GM19467 (cell line): ENCODE data around the gene TENM4.

Experiments used
- ATAC-seq: cut with Tn5 transposase; IDR thresholded peaks from one replicate; pipeline ENCODE4 v1.9.1; 2021; ENCODE audit warnings: mild to moderate bottlenecking, moderate library complexity; ENCODE audit not compliant: unreplicated experiment

TENM4 gene

DNA sequence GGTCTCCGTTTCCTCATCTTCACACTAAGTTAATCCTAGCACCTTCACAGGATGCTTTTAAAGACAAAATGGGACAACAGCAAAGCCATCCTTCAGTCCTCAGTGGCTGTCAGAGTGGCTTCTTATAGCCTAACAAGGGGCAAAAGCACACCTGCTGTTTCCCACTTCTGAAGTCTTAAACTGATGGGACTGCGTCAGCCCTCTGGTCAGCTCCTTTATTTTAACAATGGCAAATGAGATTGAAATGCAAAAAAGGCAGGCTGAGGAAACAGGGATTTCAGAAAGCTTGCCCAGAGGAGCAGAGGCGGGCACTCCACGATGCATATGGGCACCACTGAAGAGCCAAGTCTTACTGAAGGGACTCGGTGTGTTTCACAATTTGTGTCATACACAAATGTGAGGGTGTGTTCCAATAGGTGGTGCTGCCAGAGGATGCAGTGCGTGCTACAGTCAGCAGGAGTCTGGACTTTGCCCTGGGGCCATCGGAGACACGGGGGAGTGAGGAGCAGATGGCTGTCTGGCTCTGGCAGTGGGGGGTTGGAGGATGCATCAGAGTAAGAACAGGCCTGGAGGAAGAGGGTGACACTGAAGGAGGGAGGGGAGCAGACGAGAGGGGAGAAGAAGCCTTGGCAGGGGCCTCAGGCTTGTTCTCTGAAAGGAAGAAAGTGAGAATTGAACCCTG is 47.3 kb downstream of the TENM4 start:
- ATAC-seq = no peak

DNA sequence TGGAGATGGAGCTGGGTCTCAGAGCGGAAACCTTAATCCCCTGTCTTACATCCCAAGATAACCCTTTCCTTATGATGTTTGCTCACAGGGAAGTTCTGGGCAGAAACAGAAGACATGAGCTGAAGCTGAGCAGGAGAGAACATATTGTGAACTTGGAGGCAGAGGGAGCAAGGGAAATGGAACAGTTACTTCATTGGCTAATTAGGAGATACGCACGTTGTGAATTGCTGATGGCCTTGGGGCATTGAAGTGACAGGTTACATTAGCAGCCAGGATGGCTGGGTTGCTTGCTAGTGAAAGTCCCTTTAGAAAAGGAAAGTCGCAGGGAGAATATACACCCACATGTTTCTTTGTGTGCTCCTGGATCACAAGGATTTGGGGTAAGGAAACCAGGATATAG is 48.7 kb downstream of the TENM4 start:
- no peak for ATAC-seq

DNA sequence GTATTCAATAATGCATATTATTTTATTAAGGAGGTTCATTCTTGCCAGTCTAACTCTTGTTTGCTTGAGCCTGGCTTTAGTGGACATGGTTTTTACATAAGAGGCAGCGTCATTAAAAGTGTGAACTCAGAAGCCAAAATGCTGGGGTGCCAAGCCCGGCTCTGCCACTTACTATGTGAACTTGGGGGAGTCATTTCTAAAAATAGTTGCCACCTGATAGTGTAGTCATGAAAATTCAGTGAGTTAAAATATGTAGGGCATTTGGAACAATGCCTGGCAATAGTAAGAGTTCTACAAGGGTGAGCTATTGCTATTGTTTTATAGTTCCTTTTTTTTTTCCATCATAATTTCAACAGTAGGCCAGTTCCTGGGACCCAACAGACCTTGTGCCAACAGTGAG is 49.9 kb downstream of the TENM4 start:
- no peak for ATAC-seq

DNA sequence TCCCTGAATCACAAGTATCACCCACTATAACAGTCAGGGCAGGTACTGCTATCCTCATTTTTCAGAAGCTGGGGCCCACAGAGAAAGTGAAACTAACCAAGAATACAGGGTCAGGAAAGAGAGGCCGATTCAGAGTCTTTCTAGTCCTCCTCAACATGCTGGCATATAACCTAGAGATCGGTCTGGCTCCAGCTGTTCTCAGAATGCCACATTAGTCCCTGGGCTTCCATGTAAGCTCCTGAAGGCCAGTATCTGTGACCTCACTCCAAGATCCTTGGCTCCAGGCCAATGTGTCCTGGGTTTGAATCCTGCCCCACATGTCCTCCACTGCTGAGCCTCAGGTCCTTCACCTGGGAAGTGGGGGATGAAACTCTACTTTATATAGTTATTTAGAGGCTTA is 50.4 kb downstream of the TENM4 start:
- ATAC-seq = no peak

DNA sequence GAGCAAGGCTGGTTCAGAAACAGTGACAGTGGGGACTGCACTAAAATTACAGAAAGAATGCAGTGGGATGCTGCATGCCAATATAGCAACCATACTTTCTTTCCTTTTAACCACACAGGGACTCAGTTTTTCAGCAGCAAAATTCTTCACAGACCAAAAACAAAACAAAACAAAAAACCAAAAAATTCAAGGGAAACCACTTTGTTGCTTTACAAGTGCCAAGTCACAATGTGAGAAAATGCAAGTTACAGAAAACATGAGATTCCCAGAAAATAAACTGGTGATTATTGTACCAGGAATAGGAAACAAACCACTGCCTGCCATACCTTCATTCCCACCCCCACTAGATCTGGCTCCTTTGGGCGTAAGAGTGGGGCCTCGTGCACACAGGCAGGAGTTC is 52.6 kb downstream of the TENM4 start:
- no peak for ATAC-seq

DNA sequence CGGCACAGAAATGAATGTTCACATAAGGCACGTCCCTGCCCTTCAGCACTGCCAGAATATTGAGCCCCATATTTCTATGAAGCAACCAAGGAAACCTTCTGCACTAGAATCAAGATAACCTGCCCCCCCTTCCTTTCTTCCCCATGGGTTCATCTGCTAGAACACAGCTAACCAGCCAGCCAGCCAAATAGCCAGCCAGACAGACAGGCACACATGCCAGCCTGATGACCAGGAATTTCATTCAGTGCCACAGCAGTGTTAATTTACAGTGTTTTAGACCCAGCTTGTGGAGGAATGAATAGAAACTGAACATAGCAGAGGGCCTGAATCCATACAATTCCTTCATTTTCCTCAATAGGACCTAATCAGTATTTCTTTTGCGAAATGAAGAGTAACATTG is 57.0 kb downstream of the TENM4 start:
- ATAC-seq = no peak

DNA sequence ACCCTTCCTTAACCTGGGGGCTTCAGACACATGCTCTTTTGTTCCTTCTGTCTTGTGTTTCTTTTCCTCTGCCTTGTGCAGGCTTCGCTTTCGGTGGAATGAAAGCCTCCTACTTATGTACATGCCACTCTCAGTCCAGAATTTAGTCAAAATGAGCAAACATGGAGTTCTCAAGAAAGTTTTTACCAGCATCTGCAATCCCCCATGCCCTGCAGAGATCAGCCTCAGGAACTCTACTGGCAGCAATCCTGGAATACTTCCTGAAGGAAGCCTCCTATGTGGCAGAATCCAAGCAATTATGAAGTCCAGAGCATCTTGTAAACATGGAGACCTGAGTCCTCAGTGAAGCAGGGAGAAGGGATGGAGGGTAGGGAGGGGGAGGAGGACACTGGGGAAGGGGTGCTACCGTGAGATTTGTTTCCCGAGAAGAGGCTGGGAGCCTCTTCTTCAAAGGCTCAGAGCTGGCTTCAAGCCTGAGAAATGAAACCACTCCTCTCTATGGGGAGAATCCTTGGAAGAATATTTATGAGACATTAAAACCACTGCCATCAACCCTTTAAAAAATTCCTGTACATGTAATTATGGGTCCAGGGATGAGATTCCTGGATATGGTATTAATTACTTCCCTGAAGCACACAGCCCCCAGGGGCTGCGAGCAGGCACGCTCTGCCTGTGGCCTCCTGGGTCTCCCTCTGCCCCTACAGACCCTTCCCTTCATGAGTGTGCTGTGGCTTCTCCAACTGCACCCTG is 58.4 kb downstream of the TENM4 start:
- ATAC-seq = no peak

DNA sequence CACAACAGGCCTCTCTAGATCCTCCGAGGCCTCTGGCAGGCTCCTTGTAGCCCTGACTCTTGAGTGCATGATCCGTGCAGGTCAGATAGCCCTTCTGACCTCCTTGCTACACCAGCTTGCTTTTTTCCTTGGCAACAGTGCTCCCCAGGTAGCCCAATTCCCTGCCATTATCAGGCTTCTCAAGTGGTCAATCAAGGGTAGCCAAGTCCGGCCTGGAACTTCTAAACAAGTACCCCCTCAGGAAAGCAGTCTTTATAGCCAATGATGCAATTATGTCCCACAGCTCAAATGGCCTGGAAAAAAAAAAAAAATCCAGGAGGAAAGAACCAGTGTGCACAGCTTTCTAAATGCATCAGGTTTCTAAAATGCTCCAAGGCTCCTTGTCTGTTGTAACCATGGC is 59.8 kb downstream of the TENM4 start:
- ATAC-seq = no peak

DNA sequence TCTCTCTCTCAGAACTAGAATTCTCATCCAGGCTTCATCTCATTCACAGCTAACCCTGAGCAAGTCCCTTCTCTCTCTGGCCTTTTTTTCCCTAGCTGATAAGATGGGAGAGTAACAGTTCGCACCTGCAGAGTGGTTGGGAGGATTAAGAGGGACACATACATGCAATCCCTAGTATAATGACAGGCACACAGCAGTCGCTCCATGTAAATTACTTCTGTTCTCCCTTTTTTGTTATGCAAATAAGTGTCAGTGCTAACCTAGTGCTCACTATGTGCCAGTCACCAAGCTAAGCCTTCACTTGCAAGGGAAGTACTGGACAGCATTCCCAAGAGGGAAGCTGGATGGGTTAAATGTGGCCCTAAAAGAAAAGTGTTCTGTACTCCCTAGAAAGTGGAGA is 63.4 kb downstream of the TENM4 start:
- ATAC-seq = no peak

DNA sequence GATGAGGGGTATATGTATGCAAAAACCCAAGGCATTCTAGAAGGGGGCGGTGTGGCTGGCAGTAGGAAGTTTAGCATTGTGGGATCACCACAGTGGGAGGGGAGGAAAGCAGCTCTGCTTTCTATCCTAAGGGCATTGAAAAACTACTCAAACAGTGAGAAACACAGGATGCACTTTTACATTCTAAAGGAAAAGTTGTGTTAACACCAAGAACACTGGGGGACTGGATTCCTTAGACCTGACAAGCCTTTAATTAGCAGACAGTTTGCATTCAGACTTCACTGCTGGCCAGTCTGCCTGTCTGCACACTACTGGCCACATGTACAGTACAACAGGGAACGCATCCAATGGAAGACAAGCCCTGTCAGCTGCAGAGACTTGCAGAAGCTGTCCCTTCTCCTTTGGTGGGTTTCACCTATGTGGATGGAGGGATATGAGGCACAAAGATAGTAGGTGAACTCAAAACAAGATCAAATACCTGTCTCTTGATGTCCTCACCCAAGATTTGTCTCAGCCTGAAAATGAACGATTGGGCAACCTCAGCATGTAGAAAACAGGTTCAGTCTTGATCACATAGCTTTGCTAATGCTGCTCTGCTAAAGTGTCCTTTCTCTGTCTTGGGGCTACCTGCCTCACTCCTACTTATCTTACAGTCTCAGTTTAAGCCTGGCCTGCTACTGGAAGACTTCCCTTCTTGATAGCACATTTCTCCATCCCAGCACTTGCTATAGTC is 64.8 kb downstream of the TENM4 start:
- ATAC-seq = no peak

DNA sequence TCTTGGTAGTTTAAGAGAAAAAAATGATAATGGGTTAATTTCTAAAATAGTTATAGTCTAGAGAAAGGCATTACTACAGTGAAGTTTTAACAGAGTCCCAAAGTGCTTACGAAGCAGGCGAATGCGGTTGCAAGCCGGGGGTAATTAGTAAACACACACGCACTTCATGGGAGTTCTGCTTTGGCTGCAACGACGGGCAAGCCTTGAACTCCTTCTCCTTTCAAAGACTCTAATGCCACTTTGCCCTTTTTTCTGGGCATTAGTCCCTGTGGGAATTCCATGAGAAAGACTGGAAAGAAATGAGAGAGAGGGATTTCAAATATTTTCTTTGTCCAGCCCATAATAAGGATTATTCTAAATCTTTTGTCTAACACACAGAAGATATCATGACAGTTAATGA is 66.1 kb downstream of the TENM4 start:
- ATAC-seq = no peak

DNA sequence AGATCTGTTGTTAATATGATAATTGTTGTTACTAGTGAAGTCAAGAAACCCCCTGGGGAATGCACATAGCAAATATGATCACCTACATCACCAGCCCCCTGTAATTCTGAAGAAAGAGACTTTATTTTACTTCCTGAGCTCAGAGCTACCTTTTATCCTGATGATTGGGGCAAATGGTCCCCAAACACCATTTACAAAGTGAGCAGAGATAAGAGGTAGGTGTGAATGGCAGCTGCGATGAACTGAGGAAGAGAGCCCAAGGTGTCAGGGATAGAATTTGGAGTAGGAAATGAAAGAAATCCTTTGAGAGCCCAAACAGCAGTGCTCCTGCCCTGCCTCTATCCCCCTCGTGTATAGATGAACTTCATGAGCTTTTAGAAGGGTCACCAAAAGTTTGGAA is 69.1 kb downstream of the TENM4 start:
- no peak for ATAC-seq

DNA sequence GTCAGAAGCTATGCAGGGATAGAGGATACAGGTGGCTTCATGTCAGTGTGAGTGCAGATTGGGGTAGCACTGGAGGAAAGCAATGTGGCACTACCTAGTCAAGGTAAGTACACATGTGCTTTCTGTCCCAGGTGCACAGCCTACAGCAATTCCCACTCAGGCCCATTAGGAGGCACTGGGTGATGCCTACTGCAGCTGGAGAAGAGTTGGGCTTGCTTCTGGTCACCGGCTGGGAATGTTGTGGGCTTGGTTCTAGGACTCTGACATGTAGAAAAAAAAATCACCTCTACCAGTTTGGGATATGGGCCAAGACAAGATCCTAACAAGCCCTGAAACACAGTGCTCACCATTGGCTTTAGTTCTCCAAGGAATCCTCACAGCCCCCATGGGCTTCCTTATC is 69.7 kb downstream of the TENM4 start:
- no peak for ATAC-seq

DNA sequence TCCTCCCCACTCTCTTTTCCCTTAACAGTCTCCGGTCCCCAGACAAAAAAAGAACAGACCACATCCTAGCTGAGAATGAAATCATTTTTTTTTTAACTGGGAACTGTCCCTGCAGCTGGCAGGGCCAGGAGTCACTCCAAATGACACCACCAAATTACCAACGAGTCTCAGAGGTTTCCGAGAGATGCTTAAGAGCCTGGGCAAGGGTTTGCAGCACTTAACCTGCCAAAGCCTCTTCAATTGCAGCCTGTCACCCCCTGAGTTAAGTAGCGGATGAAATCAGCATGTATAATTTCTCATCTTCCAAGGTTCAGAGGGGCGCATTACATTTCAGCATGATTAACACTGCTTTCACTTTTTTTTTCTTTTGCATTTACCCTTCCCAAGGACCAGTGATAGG is 71.8 kb downstream of the TENM4 start:
- ATAC-seq = no peak

DNA sequence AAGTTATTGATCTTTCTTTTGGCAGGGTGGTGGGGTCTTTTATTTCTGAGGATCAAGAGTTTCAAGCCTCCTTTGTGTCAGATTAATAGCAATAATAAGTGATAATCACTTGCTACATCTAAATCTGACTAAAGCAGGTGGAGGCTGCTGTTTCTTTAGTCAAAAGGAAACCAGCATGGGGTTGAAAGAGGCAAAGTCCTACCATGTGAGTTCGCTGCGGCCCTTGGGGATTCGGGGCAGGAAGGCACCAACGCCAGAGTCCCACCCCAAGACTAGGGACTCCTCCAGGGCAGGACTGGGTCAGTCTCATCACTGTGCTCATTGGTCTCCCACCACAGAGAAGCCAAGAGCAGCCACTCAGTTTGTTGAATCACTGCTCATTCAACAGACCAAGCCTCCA is 73.0 kb downstream of the TENM4 start:
- ATAC-seq = no peak

DNA sequence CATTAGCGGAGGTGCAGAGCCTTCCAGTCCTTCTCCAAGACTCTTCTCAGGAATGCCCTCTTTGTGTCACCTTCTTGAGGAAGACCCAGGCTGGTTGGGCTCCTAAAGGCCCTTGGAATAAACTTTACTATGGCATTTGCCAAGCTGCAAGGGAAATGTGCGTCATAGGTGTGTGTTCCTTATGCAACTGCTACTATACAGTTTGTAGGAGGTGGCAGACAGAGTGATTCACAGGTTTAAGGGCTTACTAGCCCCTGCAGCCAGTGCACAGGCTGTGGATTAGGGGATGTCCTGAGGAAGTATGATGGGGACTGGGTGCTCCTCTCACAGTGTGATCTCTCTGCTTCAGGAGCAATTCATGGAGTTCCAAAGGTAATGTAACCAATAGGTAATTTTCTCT is 74.6 kb downstream of the TENM4 start:
- no peak for ATAC-seq

DNA sequence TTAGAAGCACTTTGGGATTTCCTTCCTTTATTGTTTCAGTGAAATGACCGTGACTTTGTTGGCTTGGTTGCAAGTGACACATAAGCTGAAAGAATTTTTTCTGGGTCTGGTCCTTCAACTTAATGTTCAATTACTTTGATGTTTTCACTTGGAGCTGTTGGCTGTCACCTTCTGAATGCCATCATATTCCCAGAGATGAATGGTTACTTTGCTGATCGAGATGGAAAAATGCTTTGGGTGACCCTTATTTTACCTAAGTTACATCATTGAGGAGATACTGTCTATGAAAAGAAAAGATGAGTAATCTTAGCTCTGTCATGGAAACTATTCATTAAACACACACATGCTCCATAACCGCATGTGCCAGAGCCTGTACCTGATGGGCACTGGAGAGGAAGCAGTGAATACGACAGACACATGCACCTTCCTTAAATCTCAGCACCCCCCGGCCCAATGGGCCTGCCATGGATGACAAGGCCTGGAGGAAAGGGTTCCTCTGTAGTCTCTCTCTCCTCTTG is 76.9 kb downstream of the TENM4 start:
- ATAC-seq = no peak

DNA sequence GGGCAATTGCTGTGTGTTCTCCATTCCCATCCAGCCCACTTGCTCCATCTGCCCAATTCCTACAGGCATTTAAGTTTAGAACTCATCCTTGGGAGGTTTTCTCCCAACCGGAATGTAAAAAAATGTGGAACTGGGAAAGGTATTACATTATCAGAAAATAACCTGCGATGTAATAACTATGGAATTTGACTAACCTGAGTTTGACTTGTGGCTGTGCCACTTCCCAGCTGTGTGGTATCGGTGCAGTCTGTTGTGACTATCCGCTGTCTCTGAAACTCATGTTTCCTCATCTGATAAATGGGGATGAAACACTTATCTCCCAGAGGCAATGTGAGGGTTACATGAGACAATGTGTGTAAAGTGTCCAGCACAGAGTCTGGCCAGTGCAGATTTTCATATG is 77.6 kb downstream of the TENM4 start:
- no peak for ATAC-seq

DNA sequence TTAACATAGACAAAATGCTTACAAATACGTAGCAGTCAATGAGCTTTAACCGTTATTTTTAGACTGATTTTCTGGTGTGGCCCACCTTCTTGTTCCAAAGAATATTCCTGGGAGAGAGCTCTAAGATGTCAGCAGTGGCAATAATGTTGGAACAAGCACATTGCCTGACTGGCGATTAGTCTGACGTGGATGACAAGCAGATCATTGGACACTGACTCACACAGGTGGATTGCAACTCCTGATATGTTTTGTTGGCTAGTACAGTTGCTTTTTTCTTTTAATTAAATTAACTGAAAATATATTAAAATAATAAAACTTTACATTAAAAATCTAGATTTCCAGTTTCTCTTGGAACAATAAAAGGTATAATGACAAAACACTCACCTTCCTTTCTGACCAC is 78.0 kb downstream of the TENM4 start:
- no peak for ATAC-seq

DNA sequence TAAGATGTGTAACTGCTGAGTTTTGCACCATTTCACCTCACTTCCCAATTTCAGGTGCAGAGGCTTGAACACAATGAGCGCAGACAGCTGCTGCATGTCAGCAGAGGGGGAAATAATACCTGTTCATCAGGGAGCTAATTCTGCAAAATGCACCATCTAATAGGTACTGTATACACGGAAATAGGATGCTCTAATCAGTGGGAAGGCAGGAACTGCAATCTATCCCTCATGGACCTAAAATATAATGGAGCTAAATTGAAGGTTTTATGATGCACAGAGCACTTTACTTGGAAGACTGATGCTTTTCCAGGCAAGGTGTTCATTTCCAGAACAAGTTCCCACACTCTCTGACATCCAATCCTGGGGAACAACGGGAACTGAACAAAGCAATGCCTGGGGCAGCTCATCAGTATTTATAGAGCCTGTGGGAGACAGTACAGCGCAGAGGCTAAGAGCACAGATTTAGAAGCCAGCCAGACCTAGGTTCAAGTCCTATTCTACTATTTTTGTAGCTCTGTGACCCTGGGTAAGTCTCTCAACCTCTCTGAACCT is 78.5 kb downstream of the TENM4 start:
- ATAC-seq = no peak

DNA sequence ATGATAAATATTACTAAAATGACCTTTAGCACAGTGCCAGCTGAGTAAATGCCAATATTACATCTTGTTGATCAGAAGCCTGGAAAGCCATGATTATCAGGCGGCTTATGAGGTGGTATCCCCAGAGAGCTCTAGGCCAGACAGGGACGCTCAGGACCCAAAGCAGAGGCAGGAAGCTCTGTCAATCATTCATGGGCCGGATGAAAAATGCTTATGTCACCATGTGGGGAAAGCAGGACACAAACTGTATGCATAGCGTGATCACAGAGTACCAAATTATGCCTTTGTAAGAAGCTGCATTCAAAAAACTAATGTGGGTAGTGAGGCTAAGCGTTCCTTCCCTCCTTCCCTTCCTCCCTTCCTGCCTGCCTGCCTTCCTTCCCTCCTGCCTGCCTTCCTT is 82.6 kb downstream of the TENM4 start:
- ATAC-seq = no peak

DNA sequence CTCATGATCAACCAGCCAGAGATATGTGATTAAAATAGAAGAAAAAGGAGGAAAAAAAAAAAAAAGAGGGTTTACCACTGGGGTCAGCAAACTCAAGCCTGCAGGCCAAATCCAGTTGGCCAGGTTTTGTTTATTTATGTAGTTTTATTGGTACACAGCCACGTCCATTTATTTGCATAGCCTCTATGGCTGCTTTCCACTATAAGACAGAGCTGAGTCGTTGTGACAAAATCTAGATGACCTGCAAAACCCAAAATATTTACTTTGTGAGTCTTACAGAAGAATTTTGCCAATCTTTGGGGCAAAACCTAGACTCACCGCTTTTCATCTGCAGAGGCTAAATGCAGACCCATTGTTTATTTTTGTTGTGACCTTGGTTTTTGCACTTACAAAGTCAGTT is 87.1 kb downstream of the TENM4 start:
- no peak for ATAC-seq
